A549 (cell line): Measurements from ENCODE around the gene DGAT2.

Experiments used
- EHMT2 ChIP-seq: fragments of 200-600 bp; sonication (generic); IDR thresholded peaks from 2 replicates; pipeline ENCODE4 v1.6.1; 2016; ENCODE audit warnings: antibody characterized with exemption, low read depth, mild to moderate bottlenecking, moderate library complexity
- HDAC2 ChIP-seq: fragments of 200-600 bp; sonication (generic); IDR thresholded peaks from 2 replicates; pipeline ENCODE4 v1.6.1; 2016
- JUN ChIP-seq, 2 experiments: fragments of >200 bp; sonication (Bioruptor Twin); formaldehyde crosslinking; IDR thresholded peaks; 2 replicates in 1 of 2; 3 replicates in 1 of 2; pipeline ENCODE4 v1.6.1; 2016 to 2017
- POLR2A ChIP-seq: IDR thresholded peaks from 2 replicates; pipeline ENCODE4 v1.6.1; 2012; ENCODE audit warnings: mild to moderate bottlenecking, low read length
- TF ChIP-seq, protein P1 (sequence below): fragments of >200 bp; sonication (Bioruptor Twin); formaldehyde crosslinking; IDR thresholded peaks from 3 replicates; pipeline ENCODE4 v1.5.1; 2016

DNA sequence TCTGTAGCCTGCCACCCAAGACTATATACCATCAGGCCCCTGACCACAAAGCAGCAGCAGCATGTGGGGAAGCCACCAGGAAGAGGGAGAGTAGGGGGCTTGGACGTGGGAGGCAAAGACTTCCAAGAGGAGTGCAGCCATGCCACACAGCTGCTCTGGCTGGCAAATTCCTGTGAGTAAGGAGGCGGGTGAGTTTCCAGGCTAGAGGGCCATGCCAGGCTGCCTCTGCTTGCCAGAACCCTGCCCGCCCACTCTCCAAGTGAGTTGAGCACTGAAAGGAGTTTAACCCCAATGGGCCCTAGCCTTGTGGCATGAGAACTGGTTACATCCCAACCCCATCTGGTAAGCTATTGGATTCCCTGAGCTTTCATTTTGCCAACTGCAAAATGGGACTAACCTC, 4.7 kb upstream of the DGAT2 start:
- no peak for TF ChIP-seq HDAC2
- TF ChIP-seq, protein P1, sequence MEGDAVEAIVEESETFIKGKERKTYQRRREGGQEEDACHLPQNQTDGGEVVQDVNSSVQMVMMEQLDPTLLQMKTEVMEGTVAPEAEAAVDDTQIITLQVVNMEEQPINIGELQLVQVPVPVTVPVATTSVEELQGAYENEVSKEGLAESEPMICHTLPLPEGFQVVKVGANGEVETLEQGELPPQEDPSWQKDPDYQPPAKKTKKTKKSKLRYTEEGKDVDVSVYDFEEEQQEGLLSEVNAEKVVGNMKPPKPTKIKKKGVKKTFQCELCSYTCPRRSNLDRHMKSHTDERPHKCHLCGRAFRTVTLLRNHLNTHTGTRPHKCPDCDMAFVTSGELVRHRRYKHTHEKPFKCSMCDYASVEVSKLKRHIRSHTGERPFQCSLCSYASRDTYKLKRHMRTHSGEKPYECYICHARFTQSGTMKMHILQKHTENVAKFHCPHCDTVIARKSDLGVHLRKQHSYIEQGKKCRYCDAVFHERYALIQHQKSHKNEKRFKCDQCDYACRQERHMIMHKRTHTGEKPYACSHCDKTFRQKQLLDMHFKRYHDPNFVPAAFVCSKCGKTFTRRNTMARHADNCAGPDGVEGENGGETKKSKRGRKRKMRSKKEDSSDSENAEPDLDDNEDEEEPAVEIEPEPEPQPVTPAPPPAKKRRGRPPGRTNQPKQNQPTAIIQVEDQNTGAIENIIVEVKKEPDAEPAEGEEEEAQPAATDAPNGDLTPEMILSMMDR = no peak
- TF ChIP-seq EHMT2 = no peak
- TF ChIP-seq JUN (IDR thresholded peaks at IDR 0.05) = no peak
- TF ChIP-seq POLR2A = no peak
